Measurements from ENCODE around the gene ZXDB. TPM values are rescaled to one million over a fixed set of nuclear protein-coding genes. Genes with fewer than 3 reads are reported as not detected.

The ZXDB gene
- total RNA-seq, 1 donor from 2014 or later = 9.4 TPM

Other genes with a start within 250 kb of the ZXDB start
- gene NLRP2B, start 88.2 kb downstream of the ZXDB start, total RNA-seq = not detected in 2 replicates